HepG2 (cell line): ENCODE measurements around the gene FAM209B. TPM values are rescaled to one million over a fixed set of nuclear protein-coding genes. Genes with fewer than 3 reads are reported as not detected.

Experiments used
- ATAC-seq: fragments of 200-7000 bp; cut with Tn5 transposase; 3 replicates; pipeline ENCODE4 v1.9.1; 2020; ENCODE audit warnings: mild to moderate bottlenecking, moderate library complexity
- BruUV-seq: library from RNA; stranded (reverse); fragments of 400-500 nt; replicated peaks from 2 replicates; lab custom pipeline; 2021; lab: Mats Ljungman, UMichigan
- CTCF ChIA-PET: fragments of 300-600 bp; formaldehyde crosslinking; extraction: SDS; loops from one replicate; lab custom pipeline; 2021; ENCODE audit warnings: low total read pairs, inconsistent platforms, low intra/inter-chr PET ratio; lab: Yijun Ruan, JAX
- POLR2A ChIA-PET: fragments of 350-600 bp; sonication (Branson Sonifier 250); formaldehyde crosslinking; loops from one replicate; lab custom pipeline; 2020; ENCODE audit warnings: antibody characterized with exemption, inconsistent platforms; lab: Yijun Ruan, JAX
- DNase-seq: peaks from one replicate; pipeline ENCODE4 v3.0.0-alpha.2; 2015; ENCODE audit warnings: low spot score
- FAIRE-seq: peaks from 3 replicates; lab custom pipeline; 2011; peaks lifted over from hg19 to GRCh38; lab: Jason Lieb, UNC
- H2AFZ ChIP-seq: one replicate; pipeline ENCODE4 v1.6.1; 2011; ENCODE audit warnings: low read length, inconsistent platforms
- H3K27ac ChIP-seq: fragments of 300-600 bp; 3 replicates; pipeline ENCODE4 v1.8.0; 2011; ENCODE audit warnings: mixed run types, mild to moderate bottlenecking, mixed read lengths, low read length, inconsistent platforms; ENCODE audit not compliant: insufficient read depth; ENCODE audit errors: extremely low read length
- H3K27me3 ChIP-seq, 2 experiments: fragments of 200-600 bp in 1 of 2; 2 replicates in 1 of 2; 3 replicates in 1 of 2; pipeline versions ENCODE4 v1.6.0 to v1.8.0; 2011; ENCODE audit warnings: low read length in 2 of 2, mild to moderate bottlenecking in 2 of 2, moderate library complexity in 2 of 2, inconsistent platforms in 1 of 2; ENCODE audit not compliant: insufficient read depth in 2 of 2, control insufficient read depth in 1 of 2
- H3K36me3 ChIP-seq, 2 experiments: fragments of 200-600 bp in 1 of 2; replicated peaks in 1 of 2; 2 replicates in 1 of 2; 3 replicates in 1 of 2; pipeline versions ENCODE4 v1.5.1 to v1.8.0; 2011; ENCODE audit warnings: low read length in 2 of 2, inconsistent platforms in 1 of 2; ENCODE audit not compliant: insufficient read depth in 2 of 2, control insufficient read depth in 1 of 2
- H3K4me1 ChIP-seq: 2 replicates; pipeline ENCODE4 v1.5.1; 2012; ENCODE audit warnings: low read length, inconsistent platforms; ENCODE audit not compliant: insufficient read depth
- H3K4me2 ChIP-seq: 2 replicates; pipeline ENCODE4 v1.6.0; 2011; ENCODE audit warnings: low read depth, low read length, inconsistent platforms
- H3K4me3 ChIP-seq, 3 experiments: fragments of 200-600 bp in 1 of 3; sonication (generic), shearing (Covaris generic) in 1 of 3; replicated peaks in 1 of 3; 2 replicates each; pipeline ENCODE4 v1.5.1; 2011 to 2016; ENCODE audit warnings: low read length in 3 of 3, inconsistent platforms in 2 of 3, low read depth in 2 of 3, mild to moderate bottlenecking in 2 of 3, control low read depth in 1 of 3, mixed read lengths in 1 of 3; ENCODE audit not compliant: insufficient read depth in 1 of 3
- H3K79me2 ChIP-seq: one replicate; pipeline ENCODE4 v1.6.1; 2011; ENCODE audit warnings: low read length, inconsistent platforms; ENCODE audit not compliant: insufficient read depth
- H3K9ac ChIP-seq: 2 replicates; pipeline ENCODE4 v1.6.0; 2011; ENCODE audit warnings: mild to moderate bottlenecking, low read depth, low read length, inconsistent platforms; ENCODE audit not compliant: insufficient read depth
- H3K9me3 ChIP-seq: 2 replicates; pipeline ENCODE4 v1.5.1; 2012; ENCODE audit warnings: mild to moderate bottlenecking, low read length
- H4K20me1 ChIP-seq: 2 replicates; pipeline ENCODE4 v1.6.0; 2011; ENCODE audit warnings: inconsistent platforms, mild to moderate bottlenecking, low read length, moderate library complexity; ENCODE audit not compliant: insufficient read depth
- AGO2 ChIP-seq: fragments of 200-400 bp; formaldehyde crosslinking; optimal IDR thresholded peaks from 2 replicates; pipeline ENCODE3; 2017; ENCODE audit warnings: mild to moderate bottlenecking, low read depth, low read length, moderate library complexity
- ARID2 ChIP-seq: sonication (generic); formaldehyde crosslinking; IDR thresholded peaks from 2 replicates; pipeline ENCODE4 v1.8.1; 2022; ENCODE audit warnings: mild to moderate bottlenecking, missing genetic modification reagents, borderline replicate concordance
- ATF3 ChIP-seq: sonication (generic); formaldehyde crosslinking; IDR thresholded peaks from 2 replicates; pipeline ENCODE4 v1.4.0; 2020; ENCODE audit warnings: missing genetic modification reagents
- DMAP1 ChIP-seq: IDR thresholded peaks from 2 replicates; pipeline ENCODE4 v1.6.1; 2016
- ETS1 ChIP-seq: sonication (generic); formaldehyde crosslinking; IDR thresholded peaks from 2 replicates; pipeline ENCODE4 v1.4.0; 2020; ENCODE audit warnings: missing genetic modification reagents
- EZH2 ChIP-seq: conservative IDR thresholded peaks from 2 replicates; pipeline ENCODE4 v1.6.1; 2012; ENCODE audit warnings: mild to moderate bottlenecking, low read depth, low read length, moderate library complexity
- FOSL2 ChIP-seq: sonication (generic); formaldehyde crosslinking; IDR thresholded peaks from 2 replicates; pipeline ENCODE4 v1.4.0; 2020; ENCODE audit warnings: missing genetic modification reagents
- FOXK1 ChIP-seq: sonication (generic); formaldehyde crosslinking; IDR thresholded peaks from 2 replicates; pipeline ENCODE4 v1.4.0; 2020; ENCODE audit warnings: low read depth, missing genetic modification reagents, borderline replicate concordance
- HIVEP1 ChIP-seq: sonication (generic); formaldehyde crosslinking; IDR thresholded peaks from 2 replicates; pipeline ENCODE4 v1.4.0; 2020; ENCODE audit warnings: mild to moderate bottlenecking, missing genetic modification reagents
- HNRNPK ChIP-seq: fragments of 200-400 bp; formaldehyde crosslinking; IDR thresholded peaks from 2 replicates; pipeline ENCODE4 v1.6.1; 2018; ENCODE audit warnings: low read length, low read depth, moderate library complexity, mild to moderate bottlenecking; ENCODE audit not compliant: poor library complexity, severe bottlenecking
- HNRNPLL ChIP-seq: fragments of 200-400 bp; formaldehyde crosslinking; IDR thresholded peaks from 2 replicates; pipeline ENCODE4 v1.6.1; 2017; ENCODE audit warnings: mild to moderate bottlenecking, low read depth, low read length; ENCODE audit not compliant: poor library complexity, severe bottlenecking
- KLF6 ChIP-seq: IDR thresholded peaks from 2 replicates; pipeline ENCODE4 v1.8.0; 2016; ENCODE audit warnings: missing biosample characterization, missing genetic modification reagents
- KMT2B ChIP-seq: IDR thresholded peaks from 2 replicates; pipeline ENCODE4 v1.6.1; 2016; ENCODE audit warnings: missing genetic modification reagents, missing compliant biosample characterization
- MIER2 ChIP-seq: IDR thresholded peaks from 2 replicates; pipeline ENCODE4 v1.6.1; 2016; ENCODE audit warnings: missing biosample characterization, missing genetic modification reagents
- NAIF1 ChIP-seq: sonication (generic); formaldehyde crosslinking; IDR thresholded peaks from 2 replicates; pipeline ENCODE4 v1.5.0; 2020; ENCODE audit warnings: mild to moderate bottlenecking, missing genetic modification reagents, borderline replicate concordance
- SATB2 ChIP-seq: sonication (generic); formaldehyde crosslinking; IDR thresholded peaks from 2 replicates; pipeline ENCODE4 v1.5.0; 2020; ENCODE audit warnings: missing genetic modification reagents
- SIX1 ChIP-seq: sonication (generic); formaldehyde crosslinking; IDR thresholded peaks from 2 replicates; pipeline ENCODE4 v1.4.0; 2020; ENCODE audit warnings: missing genetic modification reagents, borderline replicate concordance
- SMARCC2 ChIP-seq: fragments of 450-650 bp; IDR thresholded peaks from 2 replicates; pipeline ENCODE4 v1.6.1; 2017; ENCODE audit warnings: antibody characterized with exemption, mild to moderate bottlenecking
- SYNCRIP ChIP-seq: fragments of 200-400 bp; formaldehyde crosslinking; IDR thresholded peaks from 2 replicates; pipeline ENCODE4 v1.6.1; 2018; ENCODE audit warnings: mild to moderate bottlenecking, low read depth, low read length; ENCODE audit not compliant: insufficient read depth
- ZNF224 ChIP-seq: sonication (generic); formaldehyde crosslinking; IDR thresholded peaks from 2 replicates; pipeline ENCODE4 v1.5.0; 2020; ENCODE audit warnings: mild to moderate bottlenecking, missing genetic modification reagents
- ZNF335 ChIP-seq: sonication (generic); formaldehyde crosslinking; IDR thresholded peaks from 2 replicates; pipeline ENCODE4 v1.4.0; 2020; ENCODE audit warnings: missing genetic modification reagents
- ZNF564 ChIP-seq: sonication (generic); formaldehyde crosslinking; IDR thresholded peaks from 2 replicates; pipeline ENCODE4 v1.8.1; 2023; ENCODE audit warnings: mild to moderate bottlenecking, missing genetic modification reagents
- ZNF766 ChIP-seq: sonication (generic); formaldehyde crosslinking; IDR thresholded peaks from 2 replicates; pipeline ENCODE4 v1.5.0; 2020; ENCODE audit warnings: missing genetic modification reagents, borderline replicate concordance
- ZNF780A ChIP-seq: sonication (generic); formaldehyde crosslinking; IDR thresholded peaks from 2 replicates; pipeline ENCODE4 v1.8.0; 2022; ENCODE audit warnings: mild to moderate bottlenecking, missing genetic modification reagents, moderate library complexity
- ZNF83 ChIP-seq: sonication (generic); formaldehyde crosslinking; IDR thresholded peaks from 2 replicates; pipeline ENCODE4 v1.4.0; 2020; ENCODE audit warnings: missing genetic modification reagents, mild to moderate bottlenecking, borderline replicate concordance
- WGBS: methylation state at CpG from one replicate; pipeline ENCODE4 v1.1.6; 2017; ENCODE audit warnings: low lambda C conversion rate; 5-methylcytosine and 5-hydroxymethylcytosine counted together
- in situ Hi-C: cut with HindIII; loops from 2 replicates; pipeline ENCODE4 v1.10.0; 2017; ENCODE audit warnings: low pct_unique_long_range_greater_than_20kb; ENCODE audit not compliant: extremely low pct_ligation_motif_present
- intact Hi-C: fragments of 100-400 bp; cut with micrococcal nuclease; formaldehyde crosslinking; loops from one replicate; pipeline ENCODE4 v1.10.0; 2022; ENCODE audit not compliant: unreplicated experiment
- polyA plus RNA-seq, 8 experiments: library from polyadenylated mRNA; depleted of rRNA in 3 of 8; stranded (reverse) in 7 of 8; unstranded in 1 of 8; fragments of >200 nt; fragmentation: Illumina TruSeq in 4 of 8; extraction: Trizol in 4 of 8; gene quantifications; 2 replicates each; pipeline versions ENCODE4 v1.2.1 to v1.2.3, GENCODE V29; 2011 to 2016; ENCODE audit warnings: low read depth in 4 of 8, missing spikeins in 1 of 8, mixed read lengths in 1 of 8; ENCODE audit not compliant: insufficient read depth in 1 of 8
- total RNA-seq, 5 experiments: library from RNA; depleted of rRNA; stranded (reverse); fragments of >200 nt; fragmentation: Illumina TruSeq; extraction: Trizol; gene quantifications; 2 replicates each; pipeline ENCODE4 v1.2.3, GENCODE V29; 2016; ENCODE audit warnings: low read depth in 1 of 5
- TF ChIP-seq, protein P1 (sequence below): sonication (generic); formaldehyde crosslinking; IDR thresholded peaks from 2 replicates; pipeline ENCODE4 v1.8.0; 2022; ENCODE audit warnings: missing genetic modification reagents, mild to moderate bottlenecking, borderline replicate concordance

FAM209B gene
- total and polyA plus RNA-seq, 2 of the 13 experiments (the other 11 are each of a cell fraction or from before 2014, with no cell fraction given) = 0.24 to 0.42 TPM

DNA sequence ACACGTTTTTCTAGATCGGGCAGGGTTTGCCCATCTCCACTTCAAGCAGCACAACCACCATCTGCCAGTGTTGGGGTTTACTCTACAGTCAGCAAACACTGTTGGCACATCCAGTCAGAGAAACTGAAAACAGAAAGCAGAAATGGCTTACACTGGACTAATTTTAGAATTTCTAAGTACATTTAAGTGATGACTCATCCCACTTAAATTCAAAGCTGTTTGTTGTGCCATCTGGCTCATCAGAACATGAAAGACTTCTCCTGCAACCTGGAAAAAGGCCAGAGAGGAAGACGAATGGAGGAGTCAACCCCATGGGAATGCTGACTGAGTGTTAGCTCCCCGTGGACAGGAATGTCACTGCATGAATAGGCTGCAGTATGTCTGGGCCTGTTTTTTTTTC lies 21.8 kb downstream of the FAM209B start:
- peak; percentile 92 for DNase-seq
- ChIA-PET CTCF (no interaction called here), POLR2A (no interaction called here)
- BruUV-seq = no TSS peak
- H3K9ac ChIP-seq = no peak overlapping the region
- intact Hi-C loops (loop anchor here (5.0 kb wide), 2 partner anchors 492 to 507 kb away; no protein-coding TSS in a partner anchor), in situ Hi-C loops (loop anchor here (5.0 to 25.0 kb wide), 2 partner anchors 442 to 1893 kb away; no protein-coding TSS in a partner anchor)
- WGBS = 4% methylated on average over 4 of the region's 4 CpGs
- no peaks in the 10 kb centered on the region for H3K9me3 ChIP-seq
- no peaks in the 10 kb centered on the region for H3K36me3 ChIP-seq
- H3K4me2 ChIP-seq = 0 out of 2 replicates have a peak overlapping the region, but pooled peaks have one; percentile 6
- ATAC-seq = peak; percentile 76
- peaks cover 3 to 19% of the 10 kb centered on the region in 2 experiments; a peak in 3 of 5 replicates for H3K27me3 ChIP-seq
- no peak overlapping the region for H3K4me3 ChIP-seq
- H3K27ac ChIP-seq = no peak overlapping the region
- H2AFZ ChIP-seq = no peak overlapping the region
- no peaks in the 10 kb centered on the region for H3K79me2 ChIP-seq
- peaks cover 19% of the 10 kb centered on the region for H3K4me1 ChIP-seq
- no peaks in the 10 kb centered on the region for H4K20me1 ChIP-seq
- no peak for FAIRE-seq
- TF ChIP-seq KMT2B (no peak), ZNF780A (CRISPR knock-in tag) (no peak), SATB2 (no peak), DMAP1 (CRISPR knock-in tag) (no peak), NAIF1 (CRISPR knock-in tag) (no peak), KLF6 (CRISPR knock-in tag) (no peak), SIX1 (CRISPR knock-in tag) (no peak), ETS1 (no peak), EZH2 (no peak), ZNF224 (no peak), AGO2 (no peak), SMARCC2 (no peak), ZNF766 (no peak), ATF3 (peak; percentile 41; the same call in 1 of the 2 replicates), ZNF564 (CRISPR knock-in tag) (no peak), FOXK1 (CRISPR knock-in tag) (peak; percentile 14; the same call in 1 of the 2 replicates), ARID2 (CRISPR knock-in tag) (no peak), MIER2 (CRISPR knock-in tag) (no peak), HIVEP1 (CRISPR knock-in tag) (no peak), ZNF83 (CRISPR knock-in tag) (no peak), HNRNPK (no peak), SYNCRIP (no peak), HNRNPLL (no peak), ZNF335 (CRISPR knock-in tag) (peak; percentile 30; the same call in 1 of the 2 replicates), FOSL2 (CRISPR knock-in tag) (peak; percentile 96)
- TF ChIP-seq, protein P1, sequence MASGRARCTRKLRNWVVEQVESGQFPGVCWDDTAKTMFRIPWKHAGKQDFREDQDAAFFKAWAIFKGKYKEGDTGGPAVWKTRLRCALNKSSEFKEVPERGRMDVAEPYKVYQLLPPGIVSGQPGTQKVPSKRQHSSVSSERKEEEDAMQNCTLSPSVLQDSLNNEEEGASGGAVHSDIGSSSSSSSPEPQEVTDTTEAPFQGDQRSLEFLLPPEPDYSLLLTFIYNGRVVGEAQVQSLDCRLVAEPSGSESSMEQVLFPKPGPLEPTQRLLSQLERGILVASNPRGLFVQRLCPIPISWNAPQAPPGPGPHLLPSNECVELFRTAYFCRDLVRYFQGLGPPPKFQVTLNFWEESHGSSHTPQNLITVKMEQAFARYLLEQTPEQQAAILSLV (CRISPR knock-in tag) = no peak
